IPS DF 4.7 (cell line): ENCODE results near the gene IBA57.

Experiments
- DNase-seq: peaks from one replicate; pipeline ENCODE4 v3.0.0-alpha.2; 2013; ENCODE audit warnings: low spot score; ENCODE audit errors: extremely low read depth

IBA57 gene

DNA sequence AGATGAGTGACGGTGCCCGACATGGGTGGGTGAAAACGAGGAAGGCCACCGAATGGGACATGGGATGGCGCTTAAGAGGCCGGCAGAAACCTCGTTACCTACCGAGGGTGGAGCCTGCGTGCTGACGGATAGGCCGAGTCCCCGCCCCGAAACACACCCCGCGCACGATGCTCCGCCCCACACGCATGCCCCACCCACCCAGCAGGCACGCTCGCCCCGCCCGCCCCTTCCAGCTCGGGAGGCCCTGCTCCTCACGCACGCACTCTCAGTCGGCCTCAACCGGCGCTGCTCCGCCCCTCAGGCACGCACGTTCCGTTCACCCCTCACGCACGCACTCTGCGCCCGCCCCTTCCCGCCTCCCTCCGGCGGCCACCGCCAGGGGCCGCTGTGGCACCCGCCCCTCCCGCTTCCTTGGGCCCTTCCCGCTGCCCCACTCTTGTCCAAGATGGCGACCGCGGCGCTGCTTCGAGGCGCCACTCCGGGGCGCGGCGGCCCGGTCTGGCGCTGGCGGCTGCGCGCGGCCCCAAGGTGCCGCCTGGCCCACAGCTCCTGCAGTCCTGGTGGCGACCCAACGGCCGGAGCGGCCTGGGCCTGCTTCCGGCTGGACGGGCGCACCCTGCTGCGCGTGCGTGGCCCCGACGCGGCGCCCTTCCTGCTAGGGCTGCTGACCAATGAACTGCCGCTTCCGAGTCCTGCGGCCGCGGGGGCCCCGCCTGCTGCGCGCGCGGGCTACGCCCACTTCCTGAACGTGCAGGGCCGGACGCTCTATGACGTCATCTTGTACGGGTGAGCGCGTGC lies at the start of gene IBA57:
Gene IBA57 (plus strand): TSS at position 433 of the 798 bp plus-strand sequence. CDS start 13 bp downstream, at position 446.
- DNase-seq: peak; percentile 74

GRCh38 chr1:228117335-228117734 lies 48.3 kb upstream of the IBA57 start:
- no peak for DNase-seq

GRCh38 chr1:228118040-228118439 lies 47.6 kb upstream of the IBA57 start:
- DNase-seq: no peak

DNA sequence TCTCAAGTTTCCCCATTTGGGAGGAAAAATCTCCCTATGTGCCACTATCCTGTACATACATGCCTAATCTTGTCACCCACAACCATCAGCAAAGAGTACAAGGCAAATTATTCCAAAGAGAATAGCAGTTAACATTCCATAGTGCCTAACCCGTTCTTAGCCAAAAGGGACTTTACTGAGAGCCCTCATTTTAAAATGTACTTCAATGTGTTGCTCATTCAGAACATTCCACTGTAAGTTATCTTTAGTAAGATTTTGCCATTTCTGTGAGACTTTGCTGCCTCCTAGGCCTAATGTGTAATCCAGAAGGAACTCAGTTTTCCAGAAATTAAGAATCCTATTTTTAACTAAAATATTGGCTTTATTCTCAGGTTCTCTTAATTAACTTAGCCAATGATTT lies 45.3 kb upstream of the IBA57 start:
- no peak for DNase-seq

DNA sequence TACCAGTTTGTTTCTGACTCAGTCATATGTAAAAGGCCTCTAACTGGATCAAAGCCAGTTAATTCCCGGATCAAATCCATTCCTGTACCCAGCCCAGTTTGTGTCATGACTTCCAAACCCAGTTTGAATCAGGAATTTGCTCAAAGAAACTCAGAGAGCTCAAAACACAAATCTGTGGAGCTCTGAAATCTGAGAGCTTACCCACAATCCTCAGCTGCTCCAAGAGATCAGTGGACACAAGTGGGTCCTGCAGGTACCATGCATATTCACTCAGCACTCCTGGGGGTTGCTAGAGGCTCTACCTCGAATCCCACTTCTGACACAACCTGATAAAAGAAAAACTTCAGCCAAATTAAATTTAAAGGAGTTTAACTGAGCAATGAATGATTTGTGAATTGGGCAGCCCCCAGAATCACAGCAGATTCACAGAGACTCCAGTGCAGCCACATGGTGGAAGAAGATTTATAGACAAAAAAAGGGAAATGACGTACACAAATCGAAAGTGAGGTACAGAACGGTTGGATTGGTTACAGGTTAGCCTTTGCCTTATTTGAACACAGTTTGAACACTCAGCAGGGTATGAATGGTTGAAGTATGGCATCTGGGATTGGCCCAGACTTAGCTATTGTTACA lies 44.6 kb upstream of the IBA57 start:
- DNase-seq: no peak

- DNase-seq: no peak
These were observed 42.6 kb upstream of the IBA57 start for GRCh38 chr1:228122921-228123441.

DNA sequence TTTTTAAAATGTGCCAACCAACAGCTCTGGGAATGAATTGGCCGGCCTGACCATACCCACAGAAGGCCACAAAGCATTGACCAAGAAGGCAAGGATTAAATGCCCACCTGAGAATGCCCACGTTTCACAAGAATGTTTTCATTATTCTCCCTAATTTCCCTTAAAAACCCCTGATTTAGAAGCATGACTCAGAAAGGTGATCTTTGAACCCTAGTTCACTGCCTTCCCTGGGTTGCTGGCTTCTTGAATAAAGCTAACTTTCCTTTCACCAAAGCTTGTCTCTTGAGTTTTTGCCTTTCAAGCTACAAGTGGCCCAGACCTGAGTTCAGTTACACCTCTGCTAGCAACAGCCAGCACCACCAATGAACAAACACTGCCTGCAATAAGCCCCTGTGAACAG lies 42.1 kb upstream of the IBA57 start:
- no peak for DNase-seq

DNA sequence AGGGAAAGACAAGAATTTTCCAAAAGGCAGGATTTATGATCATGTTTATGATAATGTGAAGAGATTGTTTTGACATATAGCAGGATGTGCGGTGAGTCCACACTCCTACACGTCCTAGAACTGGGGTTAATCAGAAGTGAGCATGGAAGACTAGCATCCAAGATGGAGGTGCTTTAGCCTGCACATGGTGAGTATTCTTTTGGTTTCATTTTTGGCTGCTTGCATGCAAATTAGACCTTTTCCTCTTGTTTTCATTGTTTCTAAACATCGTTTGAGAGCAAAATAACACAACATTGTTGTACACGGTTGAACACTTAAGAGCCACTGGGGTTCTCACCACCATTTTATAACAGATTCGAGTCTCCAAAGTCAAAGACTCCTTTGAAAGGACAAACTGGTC lies 40.4 kb upstream of the IBA57 start:
- no peak for DNase-seq

DNA sequence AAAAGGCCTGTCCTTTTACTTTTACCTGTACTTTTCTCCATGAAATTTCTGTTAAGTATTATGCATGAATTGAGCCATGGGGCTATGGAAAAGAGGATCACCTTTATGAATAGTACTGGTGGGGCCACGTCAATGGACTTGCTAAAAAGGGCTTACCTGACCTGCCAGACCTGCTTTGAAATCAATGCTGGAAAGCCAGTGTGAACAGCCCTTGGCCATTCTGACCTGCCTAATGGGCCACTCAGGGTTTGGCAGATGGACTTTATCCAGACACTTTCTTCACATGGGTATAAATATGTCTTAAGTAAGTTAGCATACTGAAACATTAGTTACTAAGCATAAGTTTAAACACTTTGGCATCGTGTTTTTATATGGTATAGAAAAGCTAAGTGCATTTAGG lies 33.8 kb upstream of the IBA57 start:
- DNase-seq: no peak

DNA sequence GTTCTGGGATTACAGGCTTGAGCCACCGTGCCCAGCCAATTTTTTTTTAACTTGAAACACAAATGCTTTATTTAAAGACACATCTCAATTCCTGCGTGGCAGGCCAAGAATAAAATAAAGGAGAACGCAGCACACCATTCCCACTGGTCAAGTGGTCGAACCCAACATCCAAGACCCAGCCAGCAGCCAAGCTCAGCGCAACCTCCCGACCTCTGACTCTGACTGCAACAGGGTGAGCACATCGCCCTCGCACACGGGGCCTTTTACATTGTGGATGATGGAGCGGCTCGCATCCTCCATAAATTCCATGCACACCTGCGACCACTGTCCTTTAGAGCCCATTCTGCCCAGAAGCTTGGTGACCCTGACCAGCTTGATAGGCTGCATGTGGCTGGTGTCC lies 31.0 kb upstream of the IBA57 start:
- DNase-seq: no peak

- DNase-seq: no peak
These were observed 28.7 kb upstream of the IBA57 start for GRCh38 chr1:228136901-228137300.

- DNase-seq: no peak
These were observed 26.1 kb upstream of the IBA57 start for GRCh38 chr1:228139406-228139930.

DNA sequence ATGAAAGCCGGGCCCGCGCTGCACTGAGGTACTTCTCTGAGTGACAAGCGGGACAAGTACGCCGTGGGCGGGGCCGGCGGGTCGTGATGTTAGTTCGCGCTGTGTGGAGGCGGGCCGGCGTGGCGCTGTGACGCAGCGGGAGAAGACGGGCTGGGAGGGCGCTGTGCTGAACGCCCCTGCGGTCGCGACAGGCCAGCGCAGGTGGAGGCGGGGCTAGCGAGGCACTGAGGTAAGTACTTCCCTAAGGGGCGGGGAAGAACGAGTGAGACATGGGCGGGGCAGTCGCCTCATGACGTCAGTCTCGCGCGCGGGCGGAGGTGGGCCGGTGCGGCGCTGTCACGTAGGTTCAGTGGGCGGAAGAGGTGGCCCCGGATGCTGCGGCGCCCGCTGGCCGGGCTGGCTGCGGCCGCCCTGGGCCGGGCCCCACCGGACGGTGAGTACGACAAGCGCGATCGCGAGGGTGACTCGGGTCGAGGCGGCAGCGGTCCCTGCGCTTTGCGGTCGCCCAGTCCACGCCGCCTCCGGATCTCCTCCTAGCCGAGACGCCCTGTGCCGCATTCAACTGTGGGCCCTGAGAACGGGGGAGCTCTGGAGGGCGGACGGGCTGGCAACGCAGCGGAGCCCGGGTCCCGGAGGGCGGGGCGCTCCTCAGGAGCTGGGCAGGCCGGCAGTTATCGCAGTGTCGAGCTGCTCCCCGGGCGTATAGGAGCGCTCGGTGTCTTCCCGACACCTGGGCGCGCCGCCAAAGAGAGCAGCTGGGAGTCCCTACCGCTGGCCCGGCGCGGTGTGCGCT lies 25.5 kb upstream of the IBA57 start, which contains the start of gene GUK1:
Gene GUK1 (plus strand): TSS at position 349 of the 793 bp plus-strand sequence. CDS start 24 bp downstream, at position 373.
- peak; percentile 91 for DNase-seq

- no peak for DNase-seq
These were observed 24.8 kb upstream of the IBA57 start for GRCh38 chr1:228140724-228141225.

GRCh38 chr1:228141226-228142044 lies 24.2 kb upstream of the IBA57 start:
- DNase-seq: no peak

DNA sequence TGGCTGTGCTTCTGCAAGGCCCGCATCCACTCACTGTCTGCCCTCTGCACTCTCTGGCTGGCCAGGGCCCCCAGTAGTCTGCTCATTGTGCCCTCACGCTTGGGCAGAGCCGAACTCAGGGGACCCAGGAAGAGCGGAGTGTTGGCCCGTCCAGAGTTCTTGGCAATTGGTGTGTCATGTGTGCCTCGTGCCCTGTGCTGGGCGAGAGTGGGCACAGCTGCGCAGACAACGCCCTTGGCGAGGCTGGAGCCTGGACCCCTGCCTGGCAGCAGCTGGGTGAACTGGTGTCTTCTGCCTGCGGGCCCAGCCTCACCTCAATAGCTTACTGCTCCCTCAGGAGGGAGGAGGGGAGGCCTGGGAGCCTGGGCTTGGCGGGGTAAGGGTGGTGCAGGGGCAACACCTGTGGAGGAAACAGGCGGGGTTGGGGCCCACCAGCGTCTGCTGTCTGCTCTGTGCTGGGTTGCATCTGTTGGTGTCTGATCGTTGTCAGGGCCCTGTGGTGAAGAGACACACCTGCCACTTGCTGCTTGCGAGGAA lies 23.4 kb upstream of the IBA57 start:
- no peak for DNase-seq

DNA sequence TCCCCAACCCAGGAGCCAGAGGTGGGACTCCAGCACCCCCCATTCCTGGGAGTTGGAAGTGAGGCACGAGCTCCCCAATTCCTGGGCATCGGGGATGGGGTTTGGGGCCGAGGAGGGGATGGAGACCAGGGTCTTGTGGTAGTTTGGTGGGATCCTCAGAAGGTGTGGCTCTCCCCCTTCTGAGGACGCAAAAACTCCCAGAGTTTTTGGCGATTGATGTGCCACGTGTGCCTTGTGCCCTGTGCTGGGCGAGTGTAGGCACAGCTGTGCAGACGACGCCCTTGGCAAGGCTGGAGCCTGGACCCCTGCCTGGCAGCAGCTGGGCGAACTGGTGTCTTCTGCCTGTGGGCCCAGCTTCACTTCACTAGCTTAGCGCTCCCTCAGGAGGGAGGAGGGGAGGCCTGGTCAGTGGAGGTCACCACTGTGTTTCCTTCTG lies 22.9 kb upstream of the IBA57 start:
- DNase-seq: no peak

DNA sequence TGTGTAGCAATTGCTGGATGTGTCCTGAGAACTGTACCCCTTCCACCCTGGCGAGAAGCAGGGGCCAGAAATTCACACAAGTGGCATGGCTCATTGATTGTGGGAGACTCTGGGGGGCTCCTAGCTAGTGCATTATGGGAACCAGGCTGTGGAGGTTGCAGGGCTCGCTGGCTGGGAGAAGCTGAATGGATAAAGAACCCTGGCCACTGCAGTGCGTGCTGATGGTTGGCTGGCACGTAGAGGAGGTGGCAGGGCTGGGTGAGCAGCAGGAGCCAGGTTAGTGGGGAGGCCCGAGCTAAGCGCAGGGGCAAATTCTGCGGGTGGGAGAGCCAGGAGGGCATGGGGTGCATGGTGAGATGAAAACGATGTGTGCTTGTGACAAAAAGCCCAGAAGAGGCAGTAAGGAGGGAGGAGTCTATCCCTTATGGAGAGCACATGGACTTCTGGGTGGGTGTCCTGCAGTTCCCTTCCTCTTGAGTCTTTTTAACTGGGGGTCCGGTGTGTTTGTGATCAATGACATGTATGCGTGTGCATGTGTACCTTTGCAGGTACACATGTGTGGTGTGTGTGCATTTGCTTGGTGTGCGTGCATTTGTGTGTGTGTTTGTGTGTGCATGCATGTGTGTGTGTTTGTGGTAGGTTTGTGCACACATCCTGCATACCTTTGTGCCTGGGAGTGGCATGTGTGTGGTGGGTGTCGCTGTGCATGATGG lies 22.0 kb upstream of the IBA57 start:
- no peak for DNase-seq

- DNase-seq: no peak
These were observed 21.2 kb upstream of the IBA57 start for GRCh38 chr1:228144193-228144992.
